ENCODE measurements around the gene LRR1. TPM values are rescaled to one million over a fixed set of nuclear protein-coding genes. Genes with fewer than 3 reads are reported as not detected.
"Not testable (repeated sequence)": the region's sequence is repeated elsewhere in the genome, so short reads cannot be mapped to it uniquely, and the experiment has no call there.

LRR1 gene
- total and polyA plus RNA-seq, 4 donors: 5.7 to 11.9 (median 7.6) TPM

DNA sequence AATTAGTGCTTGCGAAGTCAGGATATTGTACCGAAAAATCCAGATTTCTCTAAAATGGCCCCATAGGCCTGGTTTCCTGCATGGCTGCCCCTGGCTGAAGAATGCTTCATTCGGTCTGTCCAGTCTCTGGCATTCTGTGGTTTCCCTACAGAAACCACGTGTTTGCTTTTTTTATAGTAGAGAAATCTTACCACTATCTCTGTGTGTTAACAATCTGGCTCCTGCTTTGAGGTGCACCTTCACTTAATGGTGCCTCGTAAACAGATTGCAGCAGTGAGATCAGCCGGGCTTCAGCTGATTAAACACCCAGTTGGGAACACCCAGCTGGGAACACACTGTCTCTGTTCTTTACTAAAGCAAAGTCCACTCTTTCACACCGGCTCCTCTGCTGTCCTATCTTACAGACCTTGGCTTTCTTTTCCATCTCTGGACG, 43.0 kb downstream of the LRR1 start:
- peaks cover 0 to 9% (median 5%) of the 10 kb centered on the region in 4 donors for H3K36me3 ChIP-seq (ENCODE audit: control insufficient read depth in 4 of 4, insufficient read depth in 4 of 4, low read length in 4 of 4)
- peak overlapping the region in 1 of 2 donors; percentile 70 for H3K27ac ChIP-seq (ENCODE audit: low read depth in 1 of 2, low read length in 1 of 2)
- H3K9me3 ChIP-seq (ENCODE audit: control insufficient read depth in 4 of 4, insufficient read depth in 3 of 4, low read length in 3 of 4): no peaks in the 10 kb centered on the region
- DNase-seq (no peak), ATAC-seq (ENCODE audit: insufficient read depth, low FRiP score) (peak; percentile 8)
- no peaks in the 10 kb centered on the region for H3K27me3 ChIP-seq (ENCODE audit: control insufficient read depth in 3 of 3, insufficient read depth in 3 of 3, low read length in 2 of 3)
- H3K4me3 ChIP-seq: no peak overlapping the region
- whole genome bisulfite sequencing, 2 donors: 70 to 73% methylated on average over 8 of the region's 8 CpGs
- no peak overlapping the region for H3K9ac ChIP-seq (ENCODE audit: insufficient read depth in 1 of 2, low read length in 2 of 2)
- H3K4me1 ChIP-seq (ENCODE audit: control insufficient read depth in 5 of 5, insufficient read depth in 5 of 5, low read length in 5 of 5): peaks cover 0 to 8% (median 0%) of the 10 kb centered on the region in 5 donors
- TF ChIP-seq, protein P1, sequence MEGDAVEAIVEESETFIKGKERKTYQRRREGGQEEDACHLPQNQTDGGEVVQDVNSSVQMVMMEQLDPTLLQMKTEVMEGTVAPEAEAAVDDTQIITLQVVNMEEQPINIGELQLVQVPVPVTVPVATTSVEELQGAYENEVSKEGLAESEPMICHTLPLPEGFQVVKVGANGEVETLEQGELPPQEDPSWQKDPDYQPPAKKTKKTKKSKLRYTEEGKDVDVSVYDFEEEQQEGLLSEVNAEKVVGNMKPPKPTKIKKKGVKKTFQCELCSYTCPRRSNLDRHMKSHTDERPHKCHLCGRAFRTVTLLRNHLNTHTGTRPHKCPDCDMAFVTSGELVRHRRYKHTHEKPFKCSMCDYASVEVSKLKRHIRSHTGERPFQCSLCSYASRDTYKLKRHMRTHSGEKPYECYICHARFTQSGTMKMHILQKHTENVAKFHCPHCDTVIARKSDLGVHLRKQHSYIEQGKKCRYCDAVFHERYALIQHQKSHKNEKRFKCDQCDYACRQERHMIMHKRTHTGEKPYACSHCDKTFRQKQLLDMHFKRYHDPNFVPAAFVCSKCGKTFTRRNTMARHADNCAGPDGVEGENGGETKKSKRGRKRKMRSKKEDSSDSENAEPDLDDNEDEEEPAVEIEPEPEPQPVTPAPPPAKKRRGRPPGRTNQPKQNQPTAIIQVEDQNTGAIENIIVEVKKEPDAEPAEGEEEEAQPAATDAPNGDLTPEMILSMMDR (IDR thresholded peaks at IDR 0.05; ENCODE audit: control extremely low read depth, extremely low read depth): no peak

DNA sequence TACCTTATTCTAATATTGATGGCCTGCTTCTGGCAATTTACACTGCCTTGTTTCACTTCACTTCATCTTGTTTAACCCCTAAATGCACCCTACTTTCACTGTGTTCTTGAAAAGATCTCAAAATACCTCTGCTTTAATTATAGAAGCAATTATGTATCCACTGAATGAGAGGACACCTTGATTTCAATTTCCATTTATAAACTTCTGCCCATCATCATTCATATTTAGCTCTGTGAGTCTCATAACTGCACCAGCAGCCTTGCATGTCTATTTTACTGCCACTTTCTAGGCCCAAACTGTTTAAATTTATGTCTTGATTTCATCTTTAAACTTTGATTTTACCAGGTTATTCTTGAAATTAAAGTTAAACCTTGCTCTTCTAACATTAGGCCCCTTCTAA, 43.4 kb downstream of the LRR1 start:
- peak overlapping the region in 1 of 2 donors; percentile 70 for H3K27ac ChIP-seq (ENCODE audit: low read depth in 1 of 2, low read length in 1 of 2)
- no peak overlapping the region for H3K4me3 ChIP-seq
- peaks cover 0 to 5% (median 0%) of the 10 kb centered on the region in 5 donors for H3K4me1 ChIP-seq (ENCODE audit: control insufficient read depth in 5 of 5, insufficient read depth in 5 of 5, low read length in 5 of 5)
- TF ChIP-seq, protein P1 (IDR thresholded peaks at IDR 0.05; ENCODE audit: control extremely low read depth, extremely low read depth): no peak
- no peak overlapping the region for H3K9ac ChIP-seq (ENCODE audit: insufficient read depth in 1 of 2, low read length in 2 of 2)
- DNase-seq (no peak), ATAC-seq (ENCODE audit: insufficient read depth, low FRiP score) (no peak)
- no peaks in the 10 kb centered on the region for H3K27me3 ChIP-seq (ENCODE audit: control insufficient read depth in 3 of 3, insufficient read depth in 3 of 3, low read length in 2 of 3)
- no peaks in the 10 kb centered on the region for H3K9me3 ChIP-seq (ENCODE audit: control insufficient read depth in 4 of 4, insufficient read depth in 3 of 4, low read length in 3 of 4)
- peaks cover 0 to 9% (median 5%) of the 10 kb centered on the region in 4 donors for H3K36me3 ChIP-seq (ENCODE audit: control insufficient read depth in 4 of 4, insufficient read depth in 4 of 4, low read length in 4 of 4)

DNA sequence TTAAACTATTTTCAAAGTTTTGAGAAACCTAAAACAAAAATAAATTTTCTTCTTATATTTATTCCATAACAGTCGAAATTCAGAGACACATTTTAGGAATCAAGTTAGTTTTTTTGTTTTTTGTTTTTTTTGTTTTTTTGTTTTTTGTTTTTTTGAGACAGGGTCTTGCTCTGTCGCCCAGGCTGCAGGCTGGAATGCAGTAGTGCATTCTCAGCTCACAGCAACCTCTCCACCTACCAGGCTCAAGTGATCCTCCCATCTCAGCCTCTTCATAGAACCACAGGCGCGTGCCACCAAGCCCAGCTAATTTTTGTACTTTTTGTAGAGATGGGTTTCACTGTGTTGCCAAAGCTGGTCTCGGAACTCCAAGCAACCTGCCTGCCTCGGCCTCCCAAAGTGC, 54.8 kb downstream of the LRR1 start:
- DNase-seq (no peak), ATAC-seq (ENCODE audit: insufficient read depth, low FRiP score) (no peak)
- no peak overlapping the region for H3K27ac ChIP-seq (ENCODE audit: low read depth in 1 of 2, low read length in 1 of 2)
- H3K9ac ChIP-seq (ENCODE audit: insufficient read depth in 1 of 2, low read length in 2 of 2): no peak overlapping the region
- TF ChIP-seq, protein P1 (IDR thresholded peaks at IDR 0.05; ENCODE audit: control extremely low read depth, extremely low read depth): no peak
- no peaks in the 10 kb centered on the region for H3K27me3 ChIP-seq (ENCODE audit: control insufficient read depth in 3 of 3, insufficient read depth in 3 of 3, low read length in 2 of 3)
- H3K36me3 ChIP-seq (ENCODE audit: control insufficient read depth in 4 of 4, insufficient read depth in 4 of 4, low read length in 4 of 4): peaks cover 0 to 15% (median 1%) of the 10 kb centered on the region in 4 donors
- H3K9me3 ChIP-seq (ENCODE audit: control insufficient read depth in 4 of 4, insufficient read depth in 3 of 4, low read length in 3 of 4): no peaks in the 10 kb centered on the region
- WGBS, 2 donors: 97 to 98% methylated on average over 6 of the region's 6 CpGs
- no peaks in the 10 kb centered on the region for H3K4me1 ChIP-seq (ENCODE audit: control insufficient read depth in 5 of 5, insufficient read depth in 5 of 5, low read length in 5 of 5)
- H3K4me3 ChIP-seq: no peak overlapping the region

DNA sequence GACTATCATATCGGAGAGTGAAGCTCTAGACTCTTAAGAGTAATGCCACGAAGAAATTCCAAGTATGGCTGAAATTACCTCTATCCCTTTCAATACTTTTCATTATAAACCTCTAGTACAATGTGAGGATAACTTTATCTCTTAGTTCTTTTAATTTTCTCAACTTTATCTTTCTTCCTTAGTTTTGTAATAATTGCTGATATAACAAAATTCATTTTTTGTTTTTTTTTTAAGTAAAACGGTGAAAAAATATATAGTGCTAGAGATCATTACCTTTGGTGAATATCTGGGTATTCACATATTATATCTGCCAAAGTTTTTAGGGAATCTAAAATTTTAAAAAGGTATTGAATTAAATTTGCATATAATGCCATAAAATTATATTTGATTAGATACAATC, 55.8 kb downstream of the LRR1 start:
- H3K4me1 ChIP-seq (ENCODE audit: control insufficient read depth in 5 of 5, insufficient read depth in 5 of 5, low read length in 5 of 5): no peaks in the 10 kb centered on the region
- H3K9me3 ChIP-seq (ENCODE audit: control insufficient read depth in 4 of 4, insufficient read depth in 3 of 4, low read length in 3 of 4): no peaks in the 10 kb centered on the region
- WGBS, 2 donors: 97 to 99% methylated on average over 3 of the region's 3 CpGs
- TF ChIP-seq, protein P1 (IDR thresholded peaks at IDR 0.05; ENCODE audit: control extremely low read depth, extremely low read depth): no peak
- DNase-seq (no peak), ATAC-seq (ENCODE audit: insufficient read depth, low FRiP score) (no peak)
- no peaks in the 10 kb centered on the region for H3K27me3 ChIP-seq (ENCODE audit: control insufficient read depth in 3 of 3, insufficient read depth in 3 of 3, low read length in 2 of 3)
- peaks cover 0 to 16% (median 1%) of the 10 kb centered on the region in 4 donors for H3K36me3 ChIP-seq (ENCODE audit: control insufficient read depth in 4 of 4, insufficient read depth in 4 of 4, low read length in 4 of 4)
- no peak overlapping the region for H3K27ac ChIP-seq (ENCODE audit: low read depth in 1 of 2, low read length in 1 of 2)
- no peak overlapping the region for H3K4me3 ChIP-seq
- H3K9ac ChIP-seq (ENCODE audit: insufficient read depth in 1 of 2, low read length in 2 of 2): no peak overlapping the region

DNA sequence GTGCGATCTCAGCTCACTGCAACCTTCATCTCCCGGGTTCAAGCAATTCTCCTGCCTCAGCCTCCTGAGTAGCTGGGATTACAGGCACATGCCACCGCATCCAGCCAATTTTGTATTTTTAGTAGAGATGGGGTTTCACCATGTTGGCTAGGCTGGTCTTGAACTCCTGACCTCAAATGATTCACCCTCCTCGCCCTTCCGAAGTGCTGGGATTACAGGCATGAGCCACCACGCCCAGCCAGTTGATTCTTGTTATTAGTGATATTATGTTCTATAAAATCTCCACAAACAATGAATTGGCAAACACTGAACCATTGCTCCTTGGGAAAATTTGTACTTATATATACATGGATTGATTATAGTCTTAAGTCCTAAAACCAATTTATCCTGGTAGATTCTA, 58.8 kb downstream of the LRR1 start:
- H3K36me3 ChIP-seq (ENCODE audit: control insufficient read depth in 4 of 4, insufficient read depth in 4 of 4, low read length in 4 of 4): peaks cover 0 to 11% (median 0%) of the 10 kb centered on the region in 4 donors
- not testable (repeated sequence) for DNase-seq; H3K4me1 ChIP-seq (ENCODE audit: control insufficient read depth in 5 of 5, insufficient read depth in 5 of 5, low read length in 5 of 5); H3K9me3 ChIP-seq (ENCODE audit: control insufficient read depth in 4 of 4, insufficient read depth in 3 of 4, low read length in 3 of 4); H3K27me3 ChIP-seq (ENCODE audit: control insufficient read depth in 3 of 3, insufficient read depth in 3 of 3, low read length in 2 of 3); H3K4me3 ChIP-seq; H3K27ac ChIP-seq (ENCODE audit: low read depth in 1 of 2, low read length in 1 of 2); ATAC-seq (ENCODE audit: insufficient read depth, low FRiP score); H3K9ac ChIP-seq (ENCODE audit: insufficient read depth in 1 of 2, low read length in 2 of 2)
- WGBS, 2 donors: 96 to 98% methylated on average over 6 of the region's 6 CpGs
